Measurements from ENCODE around the gene NR3C2. TPM values are rescaled to one million over a fixed set of nuclear protein-coding genes. Genes with fewer than 3 reads are reported as not detected.

NR3C2 gene
- polyA plus RNA-seq, 1 of the 3 experiments (the other 2 are of a cell fraction): 0.02 TPM

GRCh38 chr4:148335133-148335532 lies 107.1 kb downstream of the NR3C2 start:
- no peak overlapping the region for H3K9ac ChIP-seq
- H3K27ac ChIP-seq (ENCODE audit: low read depth in 2 of 2, low read length in 1 of 2): no peak overlapping the region
- no peaks in the 10 kb centered on the region for H3K9me3 ChIP-seq
- H3K4me1 ChIP-seq (ENCODE audit: control insufficient read depth in 1 of 2, insufficient read depth in 2 of 2, low read depth in 1 of 2, low read length in 1 of 2): no peaks in the 10 kb centered on the region
- POLR2A ChIA-PET: no interaction called here
- no peak for DNase-seq
- no peak overlapping the region for H3K4me2 ChIP-seq
- H2AFZ ChIP-seq (ENCODE audit: low read depth): no peak overlapping the region
- TF ChIP-seq JUND (IDR thresholded peaks at IDR 0.05): no peak
- WGBS (ENCODE audit: low lambda C conversion rate): 55% methylated on average over 4 of the region's 4 CpGs
- CTCF ChIA-PET: interaction anchor here (2.1 kb wide), 1 partner anchor 29 kb away, joined by 4 read pairs; no protein-coding TSS in a partner anchor
- H3K27me3 ChIP-seq (ENCODE audit: insufficient read depth): no peaks in the 10 kb centered on the region
- H3K36me3 ChIP-seq (replicated peaks in 1 of 2; ENCODE audit: control insufficient read depth in 1 of 2, insufficient read depth in 2 of 2, low read length in 1 of 2): no peaks in the 10 kb centered on the region
- H3F3A ChIP-seq (replicated peaks; ENCODE audit: insufficient read depth): no peaks in the 10 kb centered on the region
- H3K79me2 ChIP-seq (ENCODE audit: insufficient read depth): no peaks in the 10 kb centered on the region
- H4K20me1 ChIP-seq (ENCODE audit: insufficient read depth): no peaks in the 10 kb centered on the region
- H3K4me3 ChIP-seq (ENCODE audit: low read depth in 2 of 2, low read length in 1 of 2): no peak overlapping the region
- no peaks in the 10 kb centered on the region for H3K9me2 ChIP-seq

- H3K9ac ChIP-seq: no peak overlapping the region
- no peaks in the 10 kb centered on the region for H3F3A ChIP-seq (replicated peaks; ENCODE audit: insufficient read depth)
- H2AFZ ChIP-seq (ENCODE audit: low read depth): no peak overlapping the region
- no peaks in the 10 kb centered on the region for H4K20me1 ChIP-seq (ENCODE audit: insufficient read depth)
- H3K27me3 ChIP-seq (ENCODE audit: insufficient read depth): no peaks in the 10 kb centered on the region
- H3K9me2 ChIP-seq: no peaks in the 10 kb centered on the region
- ChIA-PET POLR2A (no interaction called here), CTCF (no interaction called here)
- TF ChIP-seq SMC3 (IDR thresholded peaks at IDR 0.05; ENCODE audit: low read depth, low read length) (no peak), ELF1 (IDR thresholded peaks at IDR 0.05) (no peak), REST (IDR thresholded peaks at IDR 0.05; ENCODE audit: low read depth, low read length) (no peak), POLR2AphosphoS5 (IDR thresholded peaks at IDR 0.05; ENCODE audit: low read depth, low read length) (no peak), EZH2phosphoT487 (IDR thresholded peaks at IDR 0.05; ENCODE audit: borderline replicate concordance, low read depth) (no peak), TEAD4 (IDR thresholded peaks at IDR 0.05; ENCODE audit: borderline replicate concordance, insufficient read depth) (no peak), NFIC (IDR thresholded peaks at IDR 0.05; ENCODE audit: borderline replicate concordance) (no peak), GATA2 (CRISPR knock-in tag; IDR thresholded peaks at IDR 0.05) (no peak), NRF1 (IDR thresholded peaks at IDR 0.05; ENCODE audit: low read depth, low read length) (no peak), USF2 (IDR thresholded peaks at IDR 0.05; ENCODE audit: borderline replicate concordance, low read depth, low read length) (no peak), RFX5 (IDR thresholded peaks at IDR 0.05; ENCODE audit: low read length) (no peak), IRF3 (IDR thresholded peaks at IDR 0.05; ENCODE audit: low read depth, low read length) (no peak), SIN3A (IDR thresholded peaks at IDR 0.05; ENCODE audit: borderline replicate concordance, low read depth, low read length) (no peak), RXRA (IDR thresholded peaks at IDR 0.05; ENCODE audit: borderline replicate concordance, low read depth) (no peak), YY1 (IDR thresholded peaks at IDR 0.05; ENCODE audit: low read depth) (no peak), FOSL2 (IDR thresholded peaks at IDR 0.05; ENCODE audit: borderline replicate concordance, low read depth) (no peak), JUND (IDR thresholded peaks at IDR 0.05) (no peak), CTCF (IDR thresholded peaks at IDR 0.05) (no peak), PBX3 (IDR thresholded peaks at IDR 0.05) (no peak), RAD21 (IDR thresholded peaks at IDR 0.05; ENCODE audit: low read length) (no peak)
- no peak overlapping the region for H3K27ac ChIP-seq (ENCODE audit: low read depth in 2 of 2, low read length in 1 of 2)
- H3K4me3 ChIP-seq (ENCODE audit: low read depth in 2 of 2, low read length in 1 of 2): no peak overlapping the region
- H3K4me2 ChIP-seq: no peak overlapping the region
- H3K36me3 ChIP-seq (replicated peaks in 1 of 2; ENCODE audit: control insufficient read depth in 1 of 2, insufficient read depth in 2 of 2, low read length in 1 of 2): no peaks in the 10 kb centered on the region
- no peaks in the 10 kb centered on the region for H3K9me3 ChIP-seq
- H3K79me2 ChIP-seq (ENCODE audit: insufficient read depth): no peaks in the 10 kb centered on the region
- no peak for DNase-seq
- H3K4me1 ChIP-seq (ENCODE audit: control insufficient read depth in 1 of 2, insufficient read depth in 2 of 2, low read depth in 1 of 2, low read length in 1 of 2): no peaks in the 10 kb centered on the region
- 14% methylated on average over 1 of the region's 1 CpG for WGBS (ENCODE audit: low lambda C conversion rate)
Observed at GRCh38 chr4:148333265-148333664, 108.9 kb downstream of the NR3C2 start.

Measured in SK-N-SH (cell line).